HG03520 (cell line): ENCODE measurements around the gene SLC43A1.
"Not testable (repeated sequence)": the region's sequence is repeated elsewhere in the genome, so short reads cannot be mapped to it uniquely, and the experiment has no call there.

Experiments used
- ATAC-seq: cut with Tn5 transposase; IDR thresholded peaks from one replicate; pipeline ENCODE4 v1.9.1; 2021; ENCODE audit warnings: mild to moderate bottlenecking, moderate library complexity; ENCODE audit not compliant: unreplicated experiment

SLC43A1 gene

DNA sequence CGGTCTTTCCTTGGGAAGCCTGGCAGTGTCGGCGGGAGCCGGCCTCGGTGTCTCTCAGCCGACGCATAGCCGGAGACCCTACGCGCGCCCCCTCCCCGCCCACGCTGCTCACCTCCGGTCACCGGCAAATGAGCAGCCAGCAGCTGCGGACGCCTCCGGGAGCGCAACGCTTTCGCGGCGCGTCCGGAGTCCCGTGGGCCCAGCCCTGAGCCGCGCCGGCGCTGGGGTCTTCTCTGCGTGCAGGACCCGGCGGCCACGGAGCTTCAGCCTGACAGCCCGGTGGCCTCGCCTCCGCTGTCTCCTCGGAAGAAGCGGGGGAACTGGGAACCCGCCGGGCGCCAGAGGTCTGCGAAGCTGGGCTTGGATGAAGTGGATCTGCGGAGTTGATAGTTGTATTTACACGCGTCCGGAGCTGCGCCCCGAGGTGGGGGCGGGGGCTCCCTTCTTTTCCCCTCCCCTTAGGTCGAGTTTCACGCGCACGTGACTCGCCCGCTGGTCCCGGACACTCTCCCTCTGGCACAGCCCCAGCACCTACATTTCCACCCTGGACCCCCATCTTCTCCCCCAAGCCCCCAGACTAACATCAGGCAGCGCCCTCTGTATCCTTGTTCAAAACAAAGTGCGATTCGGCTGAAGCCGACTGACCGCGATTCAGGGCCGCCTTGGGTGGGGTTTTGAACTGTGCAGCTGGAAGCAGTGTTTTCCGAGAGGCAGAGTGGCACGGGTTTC, at the start of gene SLC43A1:
Gene SLC43A1, minus strand, starts transcription at position 371 of the 729 bp plus-strand sequence. CDS start 1,591 bp downstream, outside the sequence.
- ATAC-seq: peak; percentile 37

DNA sequence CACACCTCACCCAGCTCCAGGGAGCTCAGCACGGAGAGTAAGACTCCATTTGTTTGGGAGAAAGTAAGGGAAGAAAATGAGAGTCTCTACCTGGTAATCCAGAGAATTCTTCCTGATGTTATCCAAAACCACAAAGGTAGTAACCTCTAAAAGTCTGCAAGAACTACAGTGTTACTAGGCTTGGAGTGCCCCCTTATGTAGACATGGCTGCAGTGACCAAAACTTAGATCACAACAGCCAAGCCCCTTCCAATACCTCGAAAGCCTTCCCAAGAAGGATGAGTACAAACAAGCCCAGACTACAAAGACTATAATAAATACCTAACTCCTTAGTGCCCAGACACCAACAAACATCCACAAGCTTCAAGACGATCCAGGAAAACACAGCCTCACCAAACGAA, 47.1 kb upstream of the SLC43A1 start:
- no peak for ATAC-seq

DNA sequence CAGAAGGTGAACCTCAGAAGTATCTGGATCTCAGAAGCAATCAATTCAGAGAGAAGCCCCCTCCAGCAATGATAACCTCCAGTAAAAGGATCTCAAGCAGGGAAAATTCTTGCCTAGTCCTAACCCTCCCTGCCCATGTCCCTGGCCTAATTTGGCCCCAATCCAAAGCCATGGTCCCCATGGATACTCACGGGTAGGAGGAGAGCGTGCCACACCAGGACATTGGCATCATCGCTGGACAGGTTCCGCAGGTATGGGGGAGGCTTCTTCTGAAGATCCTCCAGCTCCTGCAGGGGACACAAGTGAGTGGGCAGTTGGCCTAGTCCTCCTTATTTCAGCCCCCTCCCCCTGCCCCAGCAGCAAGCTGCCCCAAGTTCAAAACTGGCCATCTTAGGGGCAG, 44.6 kb upstream of the SLC43A1 start:
- no peak for ATAC-seq

DNA sequence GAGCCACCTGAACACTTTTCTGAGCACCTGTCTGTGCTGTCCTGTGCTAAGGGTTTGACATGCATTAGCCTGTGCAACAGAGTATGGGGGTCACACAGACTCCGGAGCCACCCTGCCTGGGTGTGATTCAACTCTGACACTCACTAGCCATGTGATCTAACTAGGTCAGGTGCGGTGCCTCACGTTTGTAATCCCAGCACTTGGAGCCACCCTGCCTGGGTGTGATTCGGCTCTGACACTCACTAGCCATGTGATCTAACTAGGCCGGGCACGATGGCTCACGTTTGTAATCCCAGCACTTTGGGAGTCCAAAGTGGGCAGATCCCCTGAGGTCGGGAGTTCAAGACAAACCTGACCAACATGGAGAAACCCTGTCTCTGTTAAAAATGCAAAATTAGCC, 40.5 kb upstream of the SLC43A1 start:
- no peak for ATAC-seq

DNA sequence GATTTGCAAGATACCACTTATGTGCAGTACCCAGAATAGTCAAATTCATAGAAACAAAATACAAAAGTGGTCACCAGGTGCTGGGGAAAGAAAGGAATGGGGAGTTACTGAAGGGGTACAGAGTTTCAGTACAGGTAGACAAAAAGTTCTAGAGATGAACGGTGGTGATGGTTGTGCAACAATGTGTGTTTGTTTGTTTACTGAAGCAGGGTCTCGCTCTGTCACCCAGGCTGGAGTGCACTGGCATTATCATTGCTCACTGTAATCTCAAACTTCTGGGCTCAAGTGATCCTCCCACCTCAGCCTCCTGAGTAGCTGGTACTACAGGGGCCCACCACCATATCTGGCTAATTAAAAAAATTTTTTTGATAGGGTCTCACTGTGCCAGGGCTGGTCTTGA, 39.9 kb upstream of the SLC43A1 start:
- ATAC-seq: no peak

DNA sequence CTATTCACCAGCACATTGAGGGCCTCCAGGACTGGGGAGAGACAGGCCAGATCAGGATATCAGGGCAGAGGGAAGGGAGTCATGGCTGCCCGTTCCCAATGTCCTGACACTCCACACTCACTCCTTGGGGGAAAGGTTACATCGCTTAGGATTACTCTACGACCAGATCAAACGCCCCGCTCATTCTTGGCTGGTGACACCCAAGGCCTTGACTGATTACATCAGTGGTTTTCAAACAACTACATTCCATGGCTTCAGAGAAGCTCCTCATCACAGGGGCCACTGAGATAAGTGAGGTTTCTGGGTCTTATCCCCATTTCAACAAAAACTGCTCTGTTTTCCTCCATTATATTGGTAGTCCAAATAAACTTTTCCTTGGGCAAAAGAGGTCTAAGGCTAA, 37.0 kb upstream of the SLC43A1 start:
- ATAC-seq: no peak

DNA sequence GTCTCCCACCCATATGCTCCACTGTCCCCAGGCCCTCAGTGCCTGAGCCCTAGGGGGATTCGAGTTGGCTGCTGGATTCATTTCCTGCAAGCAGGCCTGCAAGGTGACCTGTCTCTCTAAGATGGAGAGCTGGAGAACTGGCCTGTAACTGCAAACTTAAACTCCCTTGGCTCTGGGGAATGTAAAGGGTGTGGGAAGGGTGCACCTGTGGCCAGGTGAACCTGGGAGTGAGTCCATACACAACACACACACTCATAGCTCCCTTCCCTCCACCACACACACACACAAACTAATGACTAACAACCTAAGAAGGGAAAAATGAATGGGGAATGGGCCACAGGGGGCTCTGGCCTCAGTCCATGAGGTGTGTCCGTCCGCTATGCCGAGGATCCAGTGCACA, 36.4 kb upstream of the SLC43A1 start:
- ATAC-seq: no peak

DNA sequence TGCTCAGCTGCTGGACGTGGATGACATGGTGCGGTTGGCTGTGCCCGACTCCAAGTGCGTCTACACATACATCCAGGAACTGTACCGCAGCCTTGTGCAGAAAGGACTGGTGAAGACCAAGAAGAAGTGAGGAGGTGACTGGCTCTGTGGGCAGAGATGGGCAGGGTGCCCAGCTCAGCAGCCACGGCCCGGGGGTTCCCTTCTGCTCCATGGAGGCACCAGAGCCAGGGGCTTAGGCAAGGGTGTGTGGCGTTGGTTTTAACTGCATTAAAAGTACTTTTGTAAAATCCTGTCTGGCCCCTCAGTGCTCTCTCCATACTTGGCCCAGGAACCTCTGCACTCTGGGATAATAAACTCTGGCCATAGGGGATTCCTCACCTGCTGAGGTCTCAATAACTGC, 34.5 kb upstream of the SLC43A1 start:
- ATAC-seq: no peak

DNA sequence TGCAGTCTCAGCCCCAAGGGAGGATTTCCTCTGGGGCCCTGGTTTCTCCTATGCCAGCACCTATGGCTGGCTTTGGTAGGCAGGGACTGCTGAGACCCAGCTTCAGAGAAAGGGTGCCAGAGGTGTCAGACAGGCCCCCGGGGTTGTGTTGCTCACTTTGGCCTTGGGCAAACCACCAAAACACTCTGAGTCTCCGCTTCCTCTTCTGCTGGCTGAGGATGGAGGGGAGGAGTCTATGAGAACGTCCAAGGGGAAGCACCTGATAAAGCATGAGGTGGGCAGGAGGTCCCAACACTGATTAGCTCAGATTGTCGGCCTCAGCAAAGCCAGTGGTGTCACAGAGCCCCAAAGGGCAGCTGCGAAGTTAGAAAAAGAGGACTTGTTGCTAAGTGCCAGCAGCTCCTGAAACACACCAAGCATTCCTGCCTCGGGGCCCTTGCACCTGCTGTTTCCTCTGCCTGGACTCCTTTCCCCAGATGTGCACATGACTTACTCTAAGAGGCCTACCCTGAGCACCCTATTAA, 32.4 kb upstream of the SLC43A1 start:
- ATAC-seq: peak; percentile 83

DNA sequence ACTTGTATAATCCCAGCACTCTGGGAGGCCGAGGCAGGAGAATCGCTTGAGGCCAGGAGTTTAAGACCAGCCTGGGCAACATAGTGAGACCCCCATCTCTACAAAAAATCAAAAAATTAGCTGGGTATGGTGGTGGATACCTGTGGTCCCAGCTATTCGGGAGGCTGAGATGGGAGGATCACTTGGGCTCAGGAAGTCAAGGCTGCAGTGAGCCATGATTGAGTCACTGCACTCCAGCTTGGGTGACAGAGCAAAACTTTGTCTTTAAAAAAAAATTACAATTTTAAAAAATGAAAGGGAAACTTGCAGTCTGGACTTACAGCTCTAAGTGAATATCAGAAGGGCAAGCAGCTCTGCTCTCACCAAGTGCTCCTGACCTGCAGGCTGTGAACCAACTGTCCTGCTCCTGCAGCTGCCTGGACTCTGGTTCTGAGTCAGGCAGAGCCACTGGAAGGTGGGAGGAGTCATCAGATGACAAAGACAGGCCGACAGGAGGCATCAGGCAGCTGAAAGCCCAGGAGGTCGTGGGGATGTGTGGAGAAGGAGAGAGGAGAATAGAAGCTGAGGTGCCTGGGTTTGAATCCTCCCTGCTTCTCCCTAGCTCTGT, 31.5 kb upstream of the SLC43A1 start:
- no peak for ATAC-seq

DNA sequence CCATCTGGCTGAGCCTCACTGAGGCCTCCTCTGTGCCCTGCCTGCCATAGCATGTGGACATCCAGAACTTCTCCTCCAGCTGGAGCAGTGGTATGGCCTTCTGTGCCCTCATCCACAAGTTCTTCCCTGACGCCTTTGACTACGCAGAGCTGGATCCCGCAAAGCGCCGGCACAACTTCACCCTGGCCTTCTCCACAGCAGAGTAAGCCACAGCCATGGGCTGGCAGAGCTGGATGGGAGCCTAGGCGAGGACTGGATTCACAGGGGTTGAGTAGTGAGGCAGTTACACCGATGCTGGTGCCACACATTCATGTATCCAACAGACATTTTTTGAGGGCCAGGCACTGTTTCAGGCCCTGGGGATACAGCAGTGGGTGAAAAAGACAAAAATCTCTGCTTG, 30.9 kb upstream of the SLC43A1 start:
- no peak for ATAC-seq

DNA sequence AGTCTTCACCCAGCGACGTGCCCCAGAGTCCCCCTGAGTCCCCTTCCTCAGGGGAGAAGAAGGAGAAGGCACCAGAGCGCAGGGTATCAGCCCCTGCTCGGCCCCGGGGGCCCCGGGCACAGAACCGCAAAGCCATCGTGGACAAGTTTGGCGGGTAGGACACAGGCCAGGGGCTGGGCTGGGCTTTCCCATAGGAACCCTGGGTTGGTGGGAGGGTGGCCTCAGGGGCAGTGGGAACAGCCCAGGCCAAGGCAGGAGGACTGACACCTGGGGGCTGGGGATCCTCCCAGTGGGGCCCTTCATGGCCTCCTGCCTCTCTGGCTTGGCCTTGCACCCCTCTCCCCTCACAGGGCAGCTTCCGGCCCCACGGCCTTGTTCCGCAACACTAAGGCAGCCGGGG, 30.4 kb upstream of the SLC43A1 start:
- no peak for ATAC-seq

DNA sequence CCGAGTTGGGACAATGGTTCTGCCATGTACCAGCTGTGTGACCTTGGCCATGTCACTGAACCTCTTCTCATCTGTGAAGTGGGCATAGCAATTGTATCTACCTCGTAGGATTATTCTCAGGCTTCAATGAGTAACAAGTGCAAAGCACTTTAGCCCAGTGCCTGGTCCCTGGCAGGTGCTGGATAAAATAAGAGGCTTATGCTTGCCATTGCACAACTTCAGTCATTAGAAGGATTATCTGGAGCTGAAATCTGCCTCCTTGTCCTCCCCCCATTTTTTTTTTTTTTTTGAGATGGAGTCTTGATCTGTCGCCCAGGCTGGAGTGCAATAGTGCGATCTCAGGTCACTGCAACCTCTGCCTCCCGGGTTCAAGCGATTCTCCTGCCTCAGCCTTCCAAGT, 29.1 kb upstream of the SLC43A1 start:
- ATAC-seq: no peak

DNA sequence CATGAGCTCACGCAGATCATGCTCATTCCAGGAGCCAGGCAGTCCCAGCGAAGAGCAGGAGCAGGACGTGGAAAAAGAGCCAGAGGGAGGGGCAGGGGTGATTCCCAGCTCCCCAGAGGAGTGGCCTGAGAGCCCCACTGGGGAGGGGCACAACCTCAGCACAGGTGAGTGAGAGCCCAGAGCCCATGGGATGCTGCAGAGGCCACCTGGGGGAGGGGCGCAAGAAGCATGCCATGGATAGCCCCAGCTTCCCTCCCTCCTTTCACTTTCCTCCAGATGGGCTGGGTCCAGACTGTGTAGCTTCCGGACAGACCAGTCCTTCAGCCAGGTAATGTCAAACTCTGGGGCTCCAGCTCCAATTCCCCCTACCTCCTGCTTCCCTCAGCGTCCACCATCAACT, 28.1 kb upstream of the SLC43A1 start:
- no peak for ATAC-seq

DNA sequence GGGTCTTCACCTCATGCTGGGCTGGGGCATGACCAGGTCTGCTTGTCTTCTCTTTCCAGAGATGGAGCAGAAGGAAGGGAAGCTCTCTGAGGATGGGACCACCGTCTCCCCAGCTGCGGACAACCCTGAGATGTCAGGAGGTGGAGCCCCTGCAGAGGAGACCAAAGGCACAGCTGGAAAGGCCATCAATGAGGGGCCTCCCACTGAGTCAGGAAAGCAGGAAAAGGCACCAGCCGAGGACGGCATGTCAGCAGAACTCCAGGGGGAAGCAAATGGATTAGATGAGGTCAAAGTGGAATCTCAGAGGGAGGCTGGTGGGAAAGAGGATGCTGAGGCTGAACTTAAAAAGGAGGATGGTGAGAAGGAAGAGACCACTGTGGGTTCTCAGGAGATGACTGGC, 27.1 kb upstream of the SLC43A1 start:
- no peak for ATAC-seq

DNA sequence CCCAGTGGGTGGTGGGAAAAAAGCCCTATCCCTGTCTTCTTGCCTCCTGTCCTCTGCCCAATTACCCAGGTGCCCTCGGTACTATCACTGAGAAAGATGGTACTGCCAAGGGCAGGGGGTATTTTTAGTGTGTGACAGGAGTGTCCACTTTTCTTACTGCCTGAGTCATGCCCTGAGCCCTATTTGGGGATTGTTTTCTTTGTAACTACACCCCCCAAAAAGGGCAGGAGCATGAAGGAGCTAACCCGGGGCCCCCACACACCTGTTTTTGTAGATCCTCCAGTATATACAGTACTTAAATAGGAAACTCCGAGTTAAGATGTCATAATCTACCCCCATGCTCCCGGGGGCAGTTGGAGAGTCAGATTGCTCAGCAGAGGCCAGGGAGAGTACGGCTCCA, 25.7 kb upstream of the SLC43A1 start:
- ATAC-seq: no peak

DNA sequence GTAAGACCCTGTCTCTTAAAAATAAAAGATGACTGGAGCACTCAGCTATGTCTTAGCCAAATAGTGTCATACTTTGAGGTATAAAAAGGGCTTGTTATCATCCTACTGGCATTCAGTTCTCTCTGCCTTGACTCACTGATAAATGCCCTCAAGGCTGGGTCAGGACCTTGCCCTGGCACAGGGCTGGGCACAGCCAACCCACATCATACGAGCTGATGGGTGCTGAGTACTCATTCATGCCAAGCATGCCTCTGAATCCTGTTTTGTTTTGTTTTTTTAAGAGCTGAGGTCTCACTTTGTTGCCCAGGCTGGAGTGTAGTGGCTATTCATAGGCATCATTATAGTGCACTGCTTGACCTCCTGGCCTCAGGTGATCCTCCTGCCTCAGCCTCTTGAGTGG, 23.8 kb upstream of the SLC43A1 start:
- no peak for ATAC-seq

DNA sequence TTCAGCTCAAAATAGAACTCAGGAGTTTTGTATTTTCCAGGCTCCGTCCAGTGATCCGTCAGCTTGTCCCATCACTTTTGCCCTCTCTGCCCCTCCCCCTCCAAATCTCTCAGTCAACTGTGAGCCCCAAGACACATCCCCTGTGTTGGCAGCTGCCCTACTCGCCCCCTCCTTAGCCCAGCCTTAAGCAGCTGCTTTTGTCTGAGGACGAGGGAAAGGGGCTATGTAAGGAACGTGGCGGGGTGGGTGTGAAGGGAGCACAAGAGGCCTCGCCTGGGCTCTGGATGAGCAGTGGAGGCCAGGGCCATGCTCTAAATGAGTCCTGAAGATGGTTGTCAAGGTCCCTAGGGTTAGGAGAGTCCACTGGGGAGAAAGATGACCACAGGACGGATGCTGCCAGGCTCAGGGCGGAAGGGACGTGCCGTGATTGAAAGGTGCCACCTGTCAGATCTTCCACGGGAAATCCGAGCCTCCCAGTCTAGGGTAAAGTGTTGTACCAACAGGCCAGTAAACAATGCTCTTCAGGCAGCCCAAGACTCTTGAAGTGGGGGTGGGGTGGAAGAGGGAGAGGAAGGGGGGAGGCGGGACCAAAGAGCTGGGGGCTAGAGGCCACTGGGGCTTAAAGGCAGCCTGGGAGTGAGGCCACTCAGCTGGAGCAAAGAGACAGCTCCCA, 21.6 kb upstream of the SLC43A1 start, which contains the start of gene SMTNL1:
Gene SMTNL1, plus strand, starts transcription at position 649 of the 673 bp plus-strand sequence. CDS start 5,048 bp downstream, outside the sequence.
- no peak for ATAC-seq

DNA sequence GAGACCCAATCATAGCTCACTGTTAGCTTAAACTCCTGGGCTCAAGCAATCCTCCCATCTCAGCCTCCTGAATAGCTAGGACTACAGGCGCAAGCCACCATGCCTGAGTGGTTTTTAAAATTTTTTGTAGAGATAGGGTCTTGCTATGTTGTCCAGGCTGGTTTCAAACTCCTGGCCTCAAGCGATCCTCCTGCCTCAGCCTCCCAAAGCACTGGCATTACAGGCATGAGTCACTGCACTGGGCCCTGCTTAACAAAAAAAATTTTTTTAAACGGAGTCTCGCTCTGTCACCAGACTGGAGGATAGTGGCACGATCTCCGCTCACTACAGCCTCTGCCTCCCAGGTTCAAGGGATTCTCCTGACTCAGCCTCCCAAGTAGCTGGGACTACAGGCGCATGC, 18.9 kb upstream of the SLC43A1 start:
- not testable (repeated sequence) for ATAC-seq

DNA sequence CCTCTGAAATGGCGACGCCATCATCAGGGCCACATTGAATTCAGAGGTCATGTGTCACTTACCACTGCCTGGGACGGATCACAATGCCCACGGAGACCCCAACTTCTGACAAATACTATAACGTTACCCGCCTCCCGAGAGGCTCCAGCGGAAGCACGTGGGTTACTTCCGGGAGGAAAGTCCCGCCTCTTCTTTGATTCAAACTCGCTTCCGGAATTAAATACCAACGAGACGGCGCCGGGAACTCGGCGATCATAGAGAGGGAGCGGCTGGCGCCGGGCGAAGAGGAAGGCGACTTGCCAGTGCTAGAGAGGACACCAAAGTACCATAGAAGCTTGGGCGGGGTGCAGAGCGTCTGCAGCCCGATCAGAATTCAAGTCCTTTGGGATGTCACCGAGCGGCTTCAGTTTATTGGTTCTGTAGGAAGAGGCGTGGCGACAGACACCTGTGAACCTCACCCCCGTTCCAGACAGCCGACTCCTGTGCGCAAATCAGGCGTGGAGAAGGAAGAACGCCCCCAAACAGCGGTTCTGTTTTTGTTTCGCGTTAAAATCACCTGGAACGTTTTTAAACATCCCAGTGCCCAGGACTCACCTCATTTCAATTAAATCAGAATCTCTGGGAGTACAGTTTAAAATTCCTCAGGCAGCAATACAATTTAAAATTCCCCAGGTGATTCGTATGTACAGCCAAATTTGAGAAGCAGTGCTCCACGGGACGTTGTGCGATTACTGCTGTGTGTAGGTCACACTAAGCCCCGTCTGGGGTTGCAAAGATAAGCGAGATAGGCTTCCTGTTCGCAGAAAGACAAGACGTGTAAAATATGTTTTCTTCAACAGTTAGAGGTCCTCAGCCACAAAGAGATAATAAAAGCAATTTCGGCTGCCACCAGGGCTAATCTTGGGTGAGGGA, 15.3 kb upstream of the SLC43A1 start, which contains the start of gene TIMM10:
Gene TIMM10, minus strand, starts transcription at position 159 of the 912 bp plus-strand sequence. CDS start 565 bp downstream, outside the sequence.
- ATAC-seq: peak; percentile 98

DNA sequence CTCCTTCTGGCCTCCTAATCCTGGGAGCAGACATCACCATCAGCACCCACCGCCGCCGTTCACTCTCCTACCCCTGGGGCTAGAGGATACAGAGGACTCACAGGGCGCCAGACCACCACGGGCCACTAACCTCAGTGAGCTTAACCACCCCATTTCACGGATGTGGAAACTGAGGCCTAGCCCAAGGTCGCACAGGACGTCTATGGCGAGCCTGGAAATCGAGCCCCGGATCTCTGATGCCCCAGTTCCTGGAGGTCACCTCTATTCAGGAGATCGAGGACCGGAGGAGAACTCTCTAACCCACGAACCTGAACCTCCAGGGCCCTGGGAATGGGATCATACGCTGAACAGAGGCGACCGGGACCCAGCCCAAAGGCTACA, 14.7 kb upstream of the SLC43A1 start:
- no peak for ATAC-seq
